ENCODE data around the gene SYT3.
"Not testable (repeated sequence)": the region's sequence is repeated elsewhere in the genome, so short reads cannot be mapped to it uniquely, and the experiment has no call there.

The SYT3 gene

DNA sequence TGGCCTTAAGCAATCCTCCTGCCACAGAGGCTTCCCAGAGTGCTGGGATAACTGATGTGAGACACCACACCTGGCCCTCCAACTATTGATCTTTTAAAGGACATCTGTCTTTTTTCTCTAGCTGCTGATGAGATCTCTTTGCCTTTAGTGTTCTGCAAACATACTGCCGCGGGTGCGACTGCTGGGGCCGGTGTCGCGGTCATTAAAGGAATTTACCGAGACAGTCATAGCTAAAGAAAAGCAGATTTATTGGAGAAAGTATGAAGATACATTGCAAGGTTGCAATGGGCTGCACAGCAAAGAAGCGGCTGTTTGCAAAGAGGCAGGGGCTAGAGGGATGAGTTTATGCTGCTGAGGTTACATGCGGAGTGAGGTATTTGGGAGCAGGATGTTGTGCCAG lies 40.3 kb downstream of the SYT3 start:
- no peak for DNase-seq

DNA sequence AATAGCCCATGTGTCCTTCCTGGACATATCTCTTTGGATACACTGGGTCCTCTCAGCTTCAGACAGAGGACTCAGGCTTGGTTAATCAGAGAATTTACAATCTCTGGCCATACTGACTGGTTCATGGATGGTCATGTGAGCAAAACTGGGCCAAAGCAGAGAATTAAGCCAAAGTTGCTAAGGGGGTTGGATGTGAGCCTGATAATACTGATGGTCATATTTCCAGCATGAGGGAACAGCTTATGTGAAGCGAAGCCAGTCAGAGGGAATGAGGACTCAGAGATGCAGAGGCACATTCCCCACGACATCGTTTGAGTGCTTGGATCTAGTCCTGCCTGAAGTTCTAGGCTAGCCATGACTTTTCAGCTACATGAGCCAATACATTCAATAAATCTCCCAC lies 49.5 kb downstream of the SYT3 start:
- no peak for DNase-seq

DNA sequence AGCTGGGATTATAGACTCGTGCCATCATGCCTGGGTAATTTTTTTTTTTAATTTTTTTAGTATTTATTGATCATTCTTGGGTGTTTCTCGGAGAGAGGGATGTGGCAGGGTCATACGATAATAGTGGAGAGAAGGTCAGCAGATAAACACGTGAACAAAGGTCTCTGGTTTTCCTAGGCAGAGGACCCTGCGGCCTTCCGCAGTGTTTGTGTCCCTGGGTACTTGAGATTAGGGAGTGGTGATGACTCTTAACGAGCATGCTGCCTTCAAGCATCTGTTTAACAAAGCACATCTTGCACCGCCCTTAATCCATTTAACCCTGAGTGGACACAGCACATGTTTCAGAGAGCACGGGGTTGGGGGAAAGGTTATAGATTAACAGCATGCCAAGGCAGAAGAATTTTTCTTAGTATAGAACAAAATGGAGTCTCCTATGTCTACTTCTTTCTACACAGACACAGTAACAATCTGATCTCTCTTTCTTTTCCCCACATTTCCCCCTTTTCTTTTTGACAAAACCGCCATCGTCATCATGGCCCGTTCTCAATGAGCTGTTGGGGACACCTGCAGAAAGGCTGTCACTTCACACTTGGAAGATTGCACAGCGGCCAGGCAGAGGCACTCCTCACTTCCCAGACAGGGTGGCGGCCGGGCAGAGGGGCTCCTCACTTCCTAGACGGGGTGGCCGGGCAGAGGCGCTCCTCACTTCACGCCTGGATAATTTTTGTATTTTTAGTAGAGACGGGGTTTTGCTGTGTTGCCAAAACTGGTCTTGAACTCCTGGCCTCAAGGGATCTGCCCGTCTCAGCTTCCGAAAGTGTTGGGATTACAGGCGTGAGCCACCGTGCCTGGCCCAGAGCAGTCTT lies 57.7 kb downstream of the SYT3 start:
- not testable (repeated sequence) for DNase-seq

- no peak for DNase-seq
Measured at GRCh38 chr19:50580970-50581634, 58.6 kb downstream of the SYT3 start.

GRCh38 chr19:50580240-50580639 lies 59.4 kb downstream of the SYT3 start:
- DNase-seq, result no peak

DNA sequence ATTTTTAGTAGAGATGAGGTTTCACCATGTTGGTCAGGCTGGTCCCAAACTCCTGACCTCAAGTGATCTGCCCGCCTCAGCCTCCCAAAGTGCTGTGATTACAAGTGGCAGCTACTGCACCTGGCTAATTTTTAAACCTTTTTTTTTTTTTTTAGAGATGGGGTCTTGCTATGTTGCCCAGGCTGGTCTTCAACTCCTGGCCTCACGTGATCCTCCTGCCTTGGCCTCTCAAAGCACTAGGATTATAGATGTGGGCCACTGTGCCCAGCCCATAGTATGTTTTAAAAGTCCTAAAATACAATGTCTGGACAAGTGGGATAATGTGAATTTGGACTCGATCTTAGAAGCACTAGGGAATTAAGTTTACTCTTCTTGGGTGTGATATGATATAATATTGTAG lies 62.9 kb downstream of the SYT3 start:
- not testable (repeated sequence) for DNase-seq

DNA sequence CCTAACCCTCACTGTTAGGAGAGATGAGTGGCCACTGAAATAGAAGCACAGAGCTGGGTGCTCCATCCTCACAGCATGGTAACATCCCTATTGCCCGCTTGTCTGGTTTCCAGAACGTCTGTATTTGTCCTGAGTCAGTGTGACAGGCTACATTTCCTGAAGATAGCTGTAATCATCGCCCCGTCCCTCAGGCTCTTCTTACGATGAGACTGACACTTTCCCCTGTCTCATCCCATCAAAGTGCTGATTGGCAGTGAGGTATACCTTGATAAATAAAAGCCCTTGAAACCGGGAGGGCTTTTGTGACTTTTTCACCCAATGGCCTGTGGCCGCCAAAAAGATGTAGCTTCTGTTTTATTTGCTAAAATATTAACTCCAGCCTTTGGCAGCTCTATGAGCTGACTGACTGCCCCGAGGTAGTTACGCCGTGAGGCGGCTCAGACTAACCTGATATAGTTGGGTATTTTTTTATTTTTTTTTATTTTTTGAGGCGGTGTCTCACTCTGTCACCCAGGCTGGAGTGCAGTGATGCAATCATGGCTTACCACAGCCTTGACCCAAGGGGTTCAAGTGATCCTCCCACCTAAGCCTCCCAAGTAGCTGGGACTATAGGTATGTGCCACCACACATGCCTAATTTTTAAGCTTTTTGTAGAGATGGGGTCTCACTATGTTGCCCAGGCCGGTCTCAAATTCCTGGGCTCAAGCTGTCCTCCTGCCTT lies 65.8 kb downstream of the SYT3 start:
- DNase-seq, result no peak

All from NCI-H345 (cell line).